GM18951 (cell line): ENCODE measurements around the gene TRIM46.
"Not testable (repeated sequence)": the region's sequence is repeated elsewhere in the genome, so short reads cannot be mapped to it uniquely, and the experiment has no call there.

Experiments
- POLR2A ChIP-seq: IDR thresholded peaks from 4 replicates; pipeline ENCODE4 v1.6.1; 2011; ENCODE audit warnings: mild to moderate bottlenecking; ENCODE audit not compliant: insufficient read length, insufficient read depth; ENCODE audit errors: extremely low read depth
- in situ Hi-C: fragments of 300-500 bp; cut with MboI; formaldehyde crosslinking; loops from one replicate; pipeline ENCODE4 v1.12.0; 2022; ENCODE audit warnings: low sequenced_read_pairs, mixed read lengths, inconsistent platforms; ENCODE audit not compliant: unreplicated experiment

Gene TRIM46

DNA sequence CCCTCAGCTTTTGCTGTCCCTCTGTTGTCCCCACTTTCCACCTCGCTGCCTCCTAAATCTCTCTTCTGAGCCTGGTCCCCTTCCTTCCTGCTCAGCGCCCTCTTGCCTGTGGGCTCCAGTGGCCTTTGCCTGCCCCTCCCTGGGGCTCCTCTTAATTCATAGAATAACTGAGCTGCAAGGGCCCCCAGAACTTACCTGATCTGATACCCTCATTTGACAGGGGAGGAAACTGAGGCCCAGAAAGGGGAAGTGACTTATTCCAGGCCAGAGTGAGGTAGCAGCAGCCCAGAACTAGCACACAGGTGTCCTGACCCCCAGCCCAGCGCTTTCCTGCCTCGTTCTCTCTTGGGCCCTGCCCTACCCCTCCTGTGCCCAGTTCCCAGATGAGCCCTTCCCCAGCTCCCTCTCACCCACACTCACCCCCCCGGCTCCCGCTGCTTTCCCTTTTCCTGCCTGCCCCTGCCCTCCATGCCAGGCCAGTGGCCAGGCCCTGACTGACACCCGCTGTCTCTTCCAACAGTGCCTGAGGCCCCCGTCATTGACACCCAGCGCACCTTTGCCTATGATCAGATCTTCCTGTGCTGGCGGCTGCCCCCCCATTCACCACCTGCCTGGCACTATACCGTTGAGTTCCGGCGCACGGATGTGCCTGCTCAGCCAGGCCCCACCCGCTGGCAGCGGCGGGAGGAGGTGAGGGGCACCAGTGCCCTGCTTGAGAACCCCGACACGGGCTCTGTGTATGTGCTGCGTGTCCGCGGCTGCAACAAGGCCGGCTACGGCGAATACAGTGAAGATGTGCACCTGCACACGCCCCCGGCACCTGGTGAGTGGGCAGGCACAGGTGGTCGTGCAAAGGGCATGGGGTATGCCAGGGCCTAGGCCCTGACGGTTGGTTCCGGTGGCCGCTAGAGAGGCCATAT lies 5.7 kb downstream of the TRIM46 start:
- in situ Hi-C loops = no loop called here
- no peak for TF ChIP-seq POLR2A

GRCh38 chr1:155181371-155182051 lies 7.9 kb downstream of the TRIM46 start:
- TF ChIP-seq POLR2A = no peak
- in situ Hi-C loops = no loop called here

DNA sequence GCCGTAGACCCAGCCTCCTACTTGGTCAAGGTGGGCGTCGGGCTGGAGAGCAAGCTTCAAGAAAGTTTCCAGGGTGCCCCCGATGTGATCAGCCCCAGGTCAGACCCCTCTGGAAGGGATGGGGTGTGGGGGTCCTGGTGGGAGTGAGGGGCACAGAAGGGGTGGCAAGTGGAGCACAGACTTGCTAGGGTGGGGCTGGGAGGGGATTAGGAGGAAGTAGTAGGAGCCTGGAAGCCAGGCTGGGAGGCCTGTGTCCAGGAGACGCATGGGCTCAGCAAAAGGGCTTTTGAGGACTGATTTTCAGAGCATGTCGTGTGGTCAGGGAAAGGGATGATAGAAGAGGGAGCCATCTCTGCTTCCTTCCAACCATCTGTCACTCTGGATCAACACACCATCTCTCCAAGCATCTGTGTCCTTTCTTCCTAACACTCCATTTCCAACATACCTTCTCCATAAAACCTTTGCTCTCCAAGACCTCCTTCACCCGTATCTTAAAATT lies 8.5 kb downstream of the TRIM46 start:
- in situ Hi-C loops = no loop called here
- TF ChIP-seq POLR2A = no peak

- in situ Hi-C loops = no loop called here
These were observed 10.1 kb downstream of the TRIM46 start for GRCh38 chr1:155183775-155184221.

DNA sequence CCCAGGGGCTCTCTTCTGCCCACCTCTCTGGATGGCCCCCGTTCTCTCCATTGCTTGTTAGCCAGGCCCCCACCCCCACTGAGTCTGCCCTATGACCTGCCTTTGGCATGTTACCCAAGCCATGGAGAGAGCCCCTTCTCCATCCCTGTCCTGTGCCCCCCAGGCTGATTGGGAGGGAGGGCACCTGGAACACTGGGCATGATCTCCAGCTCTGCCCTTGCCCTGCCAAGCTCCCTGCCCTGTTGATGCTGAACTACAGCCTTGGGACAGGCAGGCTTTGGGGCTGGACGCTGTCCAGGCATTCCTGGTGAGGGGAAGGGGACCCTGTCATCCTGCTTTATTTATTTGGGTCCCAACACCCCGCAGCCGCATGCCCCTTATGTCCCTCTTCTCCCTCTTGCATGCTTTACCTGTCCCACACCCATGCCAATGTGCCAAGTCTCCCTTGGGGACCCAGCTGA lies 10.7 kb downstream of the TRIM46 start:
- no peak for TF ChIP-seq POLR2A
- in situ Hi-C loops = no loop called here

More at GRCh38 chr1:155183775-155184221, 10.1 kb downstream of the TRIM46 start:
- TF ChIP-seq POLR2A = no peak

- in situ Hi-C loops = no loop called here
- peak; percentile 33 for TF ChIP-seq POLR2A
These were observed 11.5 kb downstream of the TRIM46 start for GRCh38 chr1:155184835-155185782.

GRCh38 chr1:155185783-155186066 lies 12.1 kb downstream of the TRIM46 start:
- in situ Hi-C loops = no loop called here
- TF ChIP-seq POLR2A = no peak

DNA sequence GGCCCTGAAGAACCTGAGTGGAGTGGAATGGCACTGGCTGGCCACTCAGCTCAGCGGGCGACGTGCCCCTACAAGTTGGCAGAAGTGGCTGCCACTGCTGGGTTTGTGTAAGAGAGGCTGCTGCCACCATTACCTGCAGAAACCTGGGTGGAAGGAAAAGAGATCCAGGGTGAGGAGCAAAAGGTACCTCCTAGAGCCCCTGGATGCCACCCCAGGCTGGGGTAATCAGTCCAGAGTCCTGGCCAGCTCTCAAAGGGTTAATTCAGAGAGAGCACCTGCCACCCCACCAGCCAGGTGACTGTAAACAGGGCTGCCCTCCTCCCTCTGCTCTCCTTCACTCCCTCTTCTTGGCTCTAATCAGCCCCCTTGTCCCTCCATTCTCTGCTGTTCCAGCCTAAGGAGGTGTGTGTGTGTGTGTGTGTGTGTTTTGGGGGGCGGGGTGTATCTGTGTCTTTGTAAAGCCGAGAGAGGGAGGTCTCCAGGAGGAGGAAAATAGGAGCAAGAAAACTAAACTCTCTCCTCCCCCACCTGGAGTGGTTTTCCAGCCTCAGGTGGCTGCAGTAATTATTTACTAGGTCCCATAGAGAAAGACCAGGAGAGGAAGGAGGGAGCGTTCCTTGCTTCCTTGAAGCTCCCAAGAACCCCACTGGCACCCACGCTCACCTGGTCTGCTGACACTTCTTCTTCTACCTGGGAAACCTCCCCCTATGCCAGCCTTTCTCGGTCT lies 12.6 kb downstream of the TRIM46 start:
- in situ Hi-C loops = no loop called here
- TF ChIP-seq POLR2A = no peak

- no peak for TF ChIP-seq POLR2A
- in situ Hi-C loops = no loop called here
These were observed 13.3 kb downstream of the TRIM46 start for GRCh38 chr1:155186794-155187455.

GRCh38 chr1:155187456-155187891 lies 13.8 kb downstream of the TRIM46 start:
- in situ Hi-C loops = no loop called here
- no peak for TF ChIP-seq POLR2A

- TF ChIP-seq POLR2A = no peak
- in situ Hi-C loops = no loop called here
These were observed 14.6 kb downstream of the TRIM46 start for GRCh38 chr1:155188268-155188667.

DNA sequence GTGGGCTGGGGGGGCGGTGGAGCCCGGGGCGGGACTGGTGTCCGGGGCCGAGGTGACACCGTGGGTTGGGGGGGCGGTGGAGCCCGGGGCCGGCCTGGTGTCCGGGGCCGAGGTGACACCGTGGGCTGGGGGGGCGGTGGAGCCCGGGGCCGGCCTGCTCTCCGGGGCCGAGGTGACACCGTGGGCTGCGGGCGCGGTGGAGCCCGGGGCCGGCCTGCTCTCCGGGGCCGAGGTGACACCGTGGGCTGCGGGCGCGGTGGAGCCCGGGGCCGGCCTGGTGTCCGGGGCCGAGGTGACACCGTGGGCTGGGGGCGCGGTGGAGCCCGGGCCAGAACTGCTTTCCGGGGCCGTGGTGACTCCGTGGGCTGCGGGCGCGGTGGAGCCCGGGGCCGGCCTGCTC lies 16.3 kb downstream of the TRIM46 start:
- in situ Hi-C loops = not testable (repeated sequence)

- in situ Hi-C loops = no loop called here
- no peak for TF ChIP-seq POLR2A
These were observed 18.3 kb downstream of the TRIM46 start for GRCh38 chr1:155191904-155192303.
